Muscle of leg (tissue), 11 donors: Measurements from ENCODE around the gene SECISBP2L. TPM values are rescaled to one million over a fixed set of nuclear protein-coding genes. Genes with fewer than 3 reads are reported as not detected.
A peak's percentile ranks its signal among the peaks of the same experiment; 100 is the strongest.

Experiments used
- DNase-seq: peaks from one replicate; pipeline ENCODE4 v3.0.0; 2013
- H3K27ac ChIP-seq: one replicate; pipeline ENCODE4 v1.5.1; 2013; ENCODE audit warnings: mild to moderate bottlenecking, low read length, control low read depth
- H3K27me3 ChIP-seq: one replicate; pipeline ENCODE4 v1.6.1; 2013; ENCODE audit warnings: low read length; ENCODE audit not compliant: control insufficient read depth, insufficient read depth
- H3K36me3 ChIP-seq: one replicate; pipeline ENCODE4 v1.6.1; 2013; ENCODE audit warnings: low read length; ENCODE audit not compliant: control insufficient read depth, insufficient read depth
- H3K4me1 ChIP-seq: one replicate; pipeline ENCODE4 v1.6.1; 2013; ENCODE audit warnings: low read length; ENCODE audit not compliant: control insufficient read depth, insufficient read depth
- H3K4me3 ChIP-seq: one replicate; pipeline ENCODE4 v1.5.1; 2013; ENCODE audit warnings: low read length, control low read depth
- H3K9me3 ChIP-seq: replicated peaks from 2 replicates; pipeline ENCODE4 v1.6.1; 2013; ENCODE audit warnings: low read depth, low read length; ENCODE audit not compliant: control insufficient read depth
- WGBS: methylation state at CpG from one replicate; pipeline ENCODE4 v1.1.5; 2013; ENCODE audit warnings: missing lambda C conversion rate; ENCODE audit not compliant: insufficient coverage; 5-methylcytosine and 5-hydroxymethylcytosine counted together
- polyA plus RNA-seq, 8 donors: library from polyadenylated mRNA; unstranded; fragments of 120-200 nt; gene quantifications; one replicate each; pipeline versions ENCODE4 v1.2.1 to v1.2.3, GENCODE V29; 2013; ENCODE audit warnings: inconsistent platforms in 1 of 8, low replicate concordance in 1 of 8; ENCODE audit not compliant: insufficient read length in 8 of 8, insufficient read depth in 1 of 8
- total RNA-seq: library from RNA; stranded (reverse); fragments of 120-200 nt; gene quantifications from one replicate; pipeline ENCODE4 v1.2.4, GENCODE V29; 2013

The SECISBP2L gene
- total and polyA plus RNA-seq, 9 donors: 18.3 to 35.2 (median 24.2) TPM

DNA sequence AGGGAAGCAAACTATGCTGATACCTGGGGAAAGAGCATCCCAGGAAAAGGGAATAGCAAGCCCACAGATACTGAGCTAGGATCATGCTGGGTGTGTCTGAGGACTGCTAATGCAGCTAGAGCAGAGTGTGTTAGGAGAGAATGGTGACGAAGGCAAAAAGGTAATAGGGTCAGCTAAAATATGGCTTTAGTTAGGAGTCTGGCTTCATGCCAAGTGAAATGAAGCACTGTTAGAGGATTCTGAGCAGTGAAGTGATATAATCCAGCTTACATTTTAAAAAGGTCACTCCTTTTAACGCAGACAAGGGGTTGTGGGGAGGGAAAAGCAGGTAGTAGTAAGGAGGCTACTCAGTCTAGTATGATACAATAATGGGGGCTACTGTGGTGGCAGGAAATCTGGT is 30.4 kb downstream of the SECISBP2L start:
- no peaks in the 10 kb centered on the region for H3K4me1 ChIP-seq
- no peaks in the 10 kb centered on the region for H3K27me3 ChIP-seq
- no peak for DNase-seq
- 40% methylated on average over 1 of the region's 2 CpGs for WGBS
- H3K4me3 ChIP-seq: no peak overlapping the region
- no peak overlapping the region for H3K27ac ChIP-seq
- H3K9me3 ChIP-seq: no peaks in the 10 kb centered on the region
- peaks cover 20% of the 10 kb centered on the region for H3K36me3 ChIP-seq

DNA sequence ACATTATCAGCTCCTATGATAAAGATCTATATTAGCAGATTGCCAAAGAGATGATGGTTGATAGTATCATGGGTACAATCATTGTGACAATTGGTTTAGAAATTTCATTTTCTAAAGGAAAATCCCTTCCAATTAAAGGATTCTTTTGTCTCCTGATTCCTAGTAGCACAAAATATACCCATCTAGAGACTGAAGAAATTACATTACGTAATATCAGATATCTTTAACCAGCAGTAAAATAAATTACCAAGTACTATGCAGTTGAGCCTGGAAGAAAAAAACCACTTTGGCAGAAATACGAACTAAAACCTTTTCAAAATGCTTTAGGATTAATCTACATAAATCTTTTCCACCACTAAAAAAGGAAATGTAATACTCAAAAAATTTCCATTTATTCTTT is 46.9 kb downstream of the SECISBP2L start:
- WGBS: no CpG with 5 or more reads among the region's 2 CpGs
- no peaks in the 10 kb centered on the region for H3K9me3 ChIP-seq
- H3K4me3 ChIP-seq: no peak overlapping the region
- H3K4me1 ChIP-seq: no peaks in the 10 kb centered on the region
- H3K27ac ChIP-seq: no peak overlapping the region
- no peak for DNase-seq
- no peaks in the 10 kb centered on the region for H3K27me3 ChIP-seq
- peaks cover 27% of the 10 kb centered on the region for H3K36me3 ChIP-seq

DNA sequence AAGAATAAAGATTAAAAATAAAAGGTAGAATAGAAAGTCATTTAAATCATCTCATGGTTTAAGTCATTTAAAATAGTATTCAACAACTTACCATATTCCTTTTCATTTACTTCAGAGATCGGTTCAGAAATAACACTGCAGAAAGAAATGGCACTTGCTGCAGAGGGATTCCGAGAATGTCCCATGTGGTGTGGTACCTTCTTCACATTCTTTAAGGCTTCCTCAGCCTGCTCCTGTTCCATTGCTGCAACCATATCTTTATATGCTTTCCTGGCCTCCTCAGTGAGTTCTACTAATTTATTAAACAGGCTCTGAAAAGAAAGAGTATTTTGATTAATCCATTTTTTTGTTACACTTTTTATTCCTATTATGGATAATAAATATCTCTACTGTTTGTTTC is 50.0 kb downstream of the SECISBP2L start:
- H3K27ac ChIP-seq: no peak overlapping the region
- H3K36me3 ChIP-seq: peaks cover 39% of the 10 kb centered on the region

DNA sequence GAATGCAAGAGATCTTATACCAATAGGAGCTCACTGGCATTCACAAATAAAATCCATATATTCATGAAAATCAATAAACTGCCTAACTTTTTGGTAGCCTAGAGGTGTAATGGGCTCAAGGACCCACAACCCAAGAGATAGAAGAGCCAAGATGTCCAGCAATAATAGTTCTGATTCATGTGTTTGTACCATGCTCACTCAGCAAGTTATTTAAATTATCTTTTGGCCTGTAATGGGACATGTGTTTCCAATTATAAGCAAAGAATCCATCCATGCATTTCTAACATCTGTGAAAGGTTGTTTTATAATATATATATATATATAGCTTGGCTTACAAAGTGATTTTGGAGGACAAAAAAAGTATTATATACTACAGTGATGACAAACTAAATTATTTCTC is 52.9 kb downstream of the SECISBP2L start:
- no peaks in the 10 kb centered on the region for H3K4me1 ChIP-seq
- H3K27ac ChIP-seq: no peak overlapping the region
- no peaks in the 10 kb centered on the region for H3K27me3 ChIP-seq
- H3K4me3 ChIP-seq: no peak overlapping the region
- peaks cover 29% of the 10 kb centered on the region for H3K36me3 ChIP-seq
- DNase-seq: peak; percentile 59
- no peaks in the 10 kb centered on the region for H3K9me3 ChIP-seq

More for the DNA sequence above, 50.0 kb downstream of the SECISBP2L start:
- H3K9me3 ChIP-seq: no peaks in the 10 kb centered on the region
- H3K4me3 ChIP-seq: no peak overlapping the region
- DNase-seq: no peak
- H3K27me3 ChIP-seq: no peaks in the 10 kb centered on the region
- H3K4me1 ChIP-seq: no peaks in the 10 kb centered on the region
- WGBS: 85% methylated on average over 2 of the region's 2 CpGs

DNA sequence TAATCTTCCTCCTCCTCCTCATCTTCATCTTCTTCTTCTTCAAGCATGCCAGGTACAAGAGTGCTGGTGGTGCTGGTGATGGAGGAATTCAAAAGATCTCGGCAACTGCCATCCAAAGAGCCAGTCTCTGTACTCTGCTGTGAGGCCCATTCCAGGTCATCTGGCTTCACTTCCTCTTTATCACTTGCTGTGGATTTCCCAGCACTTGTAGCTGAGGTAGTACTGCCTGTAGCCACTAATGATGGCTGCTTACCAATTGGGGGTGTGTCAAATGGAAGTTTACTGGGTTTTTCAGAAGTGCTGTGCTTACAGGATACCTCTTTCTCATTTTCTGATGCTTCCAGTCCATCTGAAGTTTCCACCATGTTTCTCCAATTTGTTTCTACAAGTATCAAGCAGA is 53.7 kb downstream of the SECISBP2L start:
- Histone ChIP-seq H3K9me3 (no peaks in the 10 kb centered on the region), H3K27me3 (no peaks in the 10 kb centered on the region), H3K4me1 (no peaks in the 10 kb centered on the region), H3K27ac (no peak overlapping the region), H3K36me3 (peaks cover 36% of the 10 kb centered on the region), H3K4me3 (no peak overlapping the region)
- DNase-seq: no peak
- 80% methylated on average over 1 of the region's 1 CpG for WGBS

DNA sequence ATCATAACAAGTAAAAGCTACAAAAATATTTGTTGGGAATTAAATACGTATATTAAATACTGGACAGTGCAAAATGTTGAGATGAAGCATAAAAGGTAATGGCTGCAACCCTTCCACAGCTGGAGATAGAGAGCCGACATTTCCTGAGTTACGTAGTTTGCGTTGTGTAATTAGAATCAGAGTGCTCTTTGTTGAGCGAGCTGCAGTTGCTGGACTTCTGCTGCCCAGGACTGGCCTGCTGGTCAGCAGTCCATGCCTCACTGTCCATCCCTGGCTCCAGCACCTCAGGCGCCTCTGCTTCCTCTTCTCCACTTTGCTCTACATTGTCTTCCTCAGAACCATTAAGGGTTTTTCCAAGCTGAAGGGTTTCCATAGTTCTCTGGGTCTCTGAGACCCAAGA is 54.1 kb downstream of the SECISBP2L start:
- DNase-seq: no peak
- Histone ChIP-seq H3K36me3 (peaks cover 33% of the 10 kb centered on the region), H3K27ac (no peak overlapping the region), H3K4me1 (no peaks in the 10 kb centered on the region), H3K27me3 (no peaks in the 10 kb centered on the region), H3K4me3 (no peak overlapping the region), H3K9me3 (no peaks in the 10 kb centered on the region)
- 100% methylated on average over 4 of the region's 6 CpGs for WGBS

DNA sequence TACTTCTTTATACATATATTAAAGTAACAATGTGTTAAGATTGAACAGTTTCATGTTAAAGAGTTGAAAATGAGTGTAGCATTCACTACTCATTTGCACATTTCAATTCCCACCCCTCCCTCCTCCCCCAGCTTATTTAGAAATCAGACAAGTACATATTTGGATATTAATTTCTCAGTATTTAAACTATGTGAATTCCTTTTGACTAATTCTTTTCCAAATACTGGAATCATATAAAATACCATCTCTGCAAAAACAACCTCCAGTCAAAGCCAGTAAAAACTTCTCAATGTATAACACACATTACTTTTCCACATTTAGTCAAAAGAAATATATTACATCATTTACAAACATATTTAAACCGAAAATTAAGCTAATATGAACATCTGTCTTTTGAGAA is 57.1 kb downstream of the SECISBP2L start:
- peaks cover 22% of the 10 kb centered on the region for H3K36me3 ChIP-seq
- peaks cover 6% of the 10 kb centered on the region for H3K4me1 ChIP-seq
- no peak overlapping the region for H3K27ac ChIP-seq
- no peak for DNase-seq
- H3K27me3 ChIP-seq: no peaks in the 10 kb centered on the region
- no peaks in the 10 kb centered on the region for H3K9me3 ChIP-seq
- no CpG with 5 or more reads among the region's 1 CpG for WGBS
- H3K4me3 ChIP-seq: no peak overlapping the region

DNA sequence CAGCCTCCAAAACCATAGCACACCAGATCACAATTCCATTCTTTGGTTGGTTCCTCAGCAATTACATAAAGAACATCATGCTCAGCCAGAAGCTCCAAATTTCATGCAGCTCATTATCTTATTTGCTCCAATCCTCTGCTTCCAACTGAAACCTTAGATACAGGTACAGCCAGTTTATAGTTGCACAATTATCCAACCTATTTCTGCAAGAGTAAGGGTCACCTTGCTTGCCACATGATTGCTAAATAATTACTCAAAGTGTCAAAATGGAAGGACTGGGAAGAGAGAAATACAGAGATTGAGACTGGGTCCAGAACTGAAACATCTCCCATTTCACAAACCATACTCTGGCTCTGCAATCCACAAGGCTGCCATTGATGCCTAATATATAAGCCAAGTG is 59.1 kb downstream of the SECISBP2L start:
- H3K4me1 ChIP-seq: peaks cover 6% of the 10 kb centered on the region
- H3K27me3 ChIP-seq: no peaks in the 10 kb centered on the region
- H3K27ac ChIP-seq: no peak overlapping the region
- H3K36me3 ChIP-seq: peaks cover 17% of the 10 kb centered on the region
- H3K9me3 ChIP-seq: no peaks in the 10 kb centered on the region
- DNase-seq: no peak
- no peak overlapping the region for H3K4me3 ChIP-seq

DNA sequence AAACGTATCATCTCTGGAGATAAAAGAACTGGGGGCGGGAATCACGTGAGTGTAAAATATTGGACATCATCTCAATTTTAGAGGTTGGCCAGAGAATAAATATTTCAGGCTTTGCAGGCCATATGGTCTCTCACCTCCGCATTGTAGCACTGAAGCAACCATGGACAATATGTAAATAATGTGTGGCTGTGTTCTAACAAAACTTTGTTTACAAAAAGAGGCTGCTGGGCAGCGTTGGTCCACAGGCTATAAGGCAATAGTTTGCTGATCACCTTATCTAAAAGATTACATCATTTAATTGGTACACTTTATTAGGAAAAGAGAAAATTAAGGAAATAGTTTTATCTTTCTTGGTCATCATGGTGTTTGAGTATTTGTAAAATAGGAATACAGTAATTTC is 60.0 kb downstream of the SECISBP2L start:
- Histone ChIP-seq H3K9me3 (no peaks in the 10 kb centered on the region), H3K4me1 (peaks cover 6% of the 10 kb centered on the region), H3K27me3 (peaks cover 4% of the 10 kb centered on the region), H3K4me3 (no peak overlapping the region), H3K27ac (no peak overlapping the region), H3K36me3 (peaks cover 9% of the 10 kb centered on the region)
- no CpG with 5 or more reads among the region's 5 CpGs for WGBS
- no peak for DNase-seq

DNA sequence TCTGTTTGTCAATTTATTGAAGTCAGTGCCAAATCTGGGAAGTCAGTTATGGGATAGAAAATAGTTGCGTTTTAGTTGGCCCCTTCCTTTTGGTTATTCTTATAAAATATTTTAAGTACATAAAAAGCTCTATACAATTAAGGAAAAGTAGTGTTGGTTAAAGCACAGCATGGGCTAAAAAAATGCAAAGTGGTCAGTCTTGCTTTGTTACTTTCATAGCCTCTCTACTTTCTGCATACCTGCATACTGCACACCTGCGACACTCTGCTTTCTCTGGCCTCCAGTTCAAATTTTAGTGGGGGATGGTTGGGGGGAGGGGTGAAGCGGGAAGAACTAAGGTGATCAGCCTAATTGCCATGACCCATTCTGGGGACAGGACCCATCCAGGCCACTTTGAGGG is 60.7 kb downstream of the SECISBP2L start:
- Histone ChIP-seq H3K27me3 (peaks cover 4% of the 10 kb centered on the region), H3K36me3 (peaks cover 7% of the 10 kb centered on the region), H3K4me3 (no peak overlapping the region), H3K4me1 (peaks cover 6% of the 10 kb centered on the region), H3K9me3 (no peaks in the 10 kb centered on the region), H3K27ac (no peak overlapping the region)
- no peak for DNase-seq
- no CpG with 5 or more reads among the region's 3 CpGs for WGBS

DNA sequence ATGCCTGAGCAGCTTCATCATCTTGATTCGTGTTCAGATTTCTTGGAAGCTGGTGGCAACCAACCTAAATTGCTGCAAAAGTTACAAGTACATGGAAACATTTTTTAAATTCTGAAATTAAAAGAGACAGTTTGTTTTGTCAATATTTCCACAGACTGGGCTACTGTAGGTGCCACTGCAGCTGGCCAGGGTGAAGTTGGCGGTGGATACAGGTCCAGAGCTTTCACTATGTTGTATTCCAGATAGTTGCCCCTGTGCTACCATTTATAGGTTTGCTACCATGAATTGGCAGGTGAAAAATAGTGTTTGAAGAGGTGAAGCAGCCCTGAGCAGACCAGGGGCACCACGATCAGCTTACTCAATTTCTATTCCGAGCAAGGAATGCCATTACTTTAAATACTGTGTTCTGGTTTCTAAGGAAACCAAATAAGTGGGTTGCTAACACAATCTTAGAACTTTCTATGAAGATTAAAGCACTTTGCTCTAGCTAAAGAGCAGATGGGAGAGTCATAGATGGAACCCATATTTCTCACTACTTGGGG is 61.4 kb downstream of the SECISBP2L start:
- H3K4me1 ChIP-seq: peaks cover 6% of the 10 kb centered on the region
- H3K27ac ChIP-seq: peak overlapping the region; percentile 72
- H3K36me3 ChIP-seq: peaks cover 7% of the 10 kb centered on the region
- peak; percentile 80 for DNase-seq
- no peak overlapping the region for H3K4me3 ChIP-seq
- 80% methylated on average over 1 of the region's 4 CpGs for WGBS
- H3K9me3 ChIP-seq: no peaks in the 10 kb centered on the region
- H3K27me3 ChIP-seq: peaks cover 4% of the 10 kb centered on the region
